ENCODE results near the gene MFAP5. TPM values are rescaled to one million over a fixed set of nuclear protein-coding genes. Genes with fewer than 3 reads are reported as not detected.

Gene MFAP5
- polyA plus RNA-seq, 3 donors from 2014 or later, result not detected

- no peak for DNase-seq
- no peak overlapping the region for H3K4me3 Mint-ChIP-seq
- no peaks in the 10 kb centered on the region for H3K36me3 Mint-ChIP-seq
- H3K27ac Mint-ChIP-seq, result no peak overlapping the region
- no peaks in the 10 kb centered on the region for H3K4me1 Mint-ChIP-seq
- H3K27me3 Mint-ChIP-seq (ENCODE audit: low read depth in 3 of 3), result peaks cover 0 to 8% (median 4%) of the 10 kb centered on the region in 3 donors
- no peaks in the 10 kb centered on the region for H3K9me3 Mint-ChIP-seq
These were observed 66.1 kb downstream of the MFAP5 start for GRCh38 chr12:8596561-8596960.

Other genes starting within 250 kb of the MFAP5 start
- gene CLEC6A, start 206.9 kb downstream of the MFAP5 start, polyA plus RNA-seq, result not detected
- gene CLEC4D, start 149.3 kb downstream of the MFAP5 start, polyA plus RNA-seq, result not detected
- gene CLEC4E, start 121.9 kb downstream of the MFAP5 start, polyA plus RNA-seq, result not detected
- gene AICDA, start 50.0 kb downstream of the MFAP5 start, polyA plus RNA-seq, result not detected
- gene RIMKLB, start 35.2 kb upstream of the MFAP5 start, polyA plus RNA-seq, result 1 to 10 TPM in 2 of 3 donors, under 1 TPM in 1; 0.13 to 4.1 (median 1.6) TPM
- gene A2ML1, start 159.8 kb upstream of the MFAP5 start, polyA plus RNA-seq, result not detected

Measured in immature natural killer cell (primary cell).